IPS-18a (cell line): ENCODE results near the gene ULBP3.
A peak's percentile ranks its signal among the peaks of the same experiment; 100 is the strongest.

Source experiments
- H3K27ac ChIP-seq: one replicate; pipeline ENCODE4 v1.5.1; 2013; ENCODE audit warnings: low read length
- H3K27me3 ChIP-seq: one replicate; pipeline ENCODE4 v1.6.1; 2013; ENCODE audit warnings: mild to moderate bottlenecking, low read length; ENCODE audit not compliant: control insufficient read depth, insufficient read depth
- H3K36me3 ChIP-seq: one replicate; pipeline ENCODE4 v1.6.1; 2013; ENCODE audit warnings: low read depth, low read length; ENCODE audit not compliant: control insufficient read depth
- H3K4me1 ChIP-seq: one replicate; pipeline ENCODE4 v1.6.1; 2013; ENCODE audit warnings: low read depth, low read length; ENCODE audit not compliant: control insufficient read depth
- H3K4me3 ChIP-seq: one replicate; pipeline ENCODE4 v1.5.1; 2013; ENCODE audit warnings: low read length
- H3K9ac ChIP-seq: one replicate; pipeline ENCODE4 v1.6.1; 2013; ENCODE audit warnings: mild to moderate bottlenecking, low read length, moderate library complexity
- H3K9me3 ChIP-seq: one replicate; pipeline ENCODE4 v1.6.1; 2013; ENCODE audit warnings: low read depth, low read length; ENCODE audit not compliant: control insufficient read depth

Gene ULBP3

DNA sequence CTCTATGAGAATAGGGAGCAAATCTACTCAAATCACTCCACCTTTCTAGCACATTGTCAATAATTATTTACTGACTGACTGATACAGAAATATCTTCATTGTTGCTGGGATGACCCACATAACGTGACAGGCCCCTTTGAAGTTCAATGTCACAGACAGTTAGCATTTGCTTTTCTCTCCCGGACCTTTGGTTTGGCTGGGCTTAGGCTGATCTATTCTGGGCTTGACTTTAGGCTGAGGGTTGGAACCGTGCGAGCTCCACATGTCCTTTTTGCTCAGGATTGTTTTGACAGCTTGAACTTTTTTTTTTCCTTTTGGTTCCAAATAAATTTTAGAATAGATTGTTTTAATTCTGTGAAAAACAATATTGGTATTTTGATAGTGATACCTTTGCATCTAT lies 12.0 kb downstream of the ULBP3 start:
- Histone ChIP-seq H3K4me3 (no peak overlapping the region), H3K36me3 (no peaks in the 10 kb centered on the region), H3K9ac (no peak overlapping the region), H3K27me3 (no peaks in the 10 kb centered on the region), H3K27ac (no peak overlapping the region), H3K4me1 (no peaks in the 10 kb centered on the region), H3K9me3 (no peaks in the 10 kb centered on the region)

DNA sequence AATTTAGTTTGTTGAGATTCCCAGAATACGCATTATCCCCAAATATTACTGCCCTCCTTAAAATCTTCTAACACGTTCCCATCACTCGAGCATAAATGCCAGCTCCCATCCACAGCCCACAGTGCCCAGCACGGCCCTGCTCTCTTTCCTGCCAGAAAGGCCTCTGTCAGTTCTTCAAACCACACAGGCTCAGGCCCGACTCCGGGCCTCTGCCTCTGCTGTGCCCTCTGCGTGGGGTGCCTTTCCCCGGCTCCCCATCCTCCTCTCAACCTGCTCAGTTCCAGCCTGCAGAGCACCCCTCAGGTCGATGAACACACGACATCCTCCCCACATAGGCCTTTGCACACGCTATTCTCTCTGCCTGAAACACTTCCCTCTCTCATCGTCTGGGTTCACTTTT lies 12.8 kb downstream of the ULBP3 start:
- H3K27me3 ChIP-seq: no peaks in the 10 kb centered on the region
- no peaks in the 10 kb centered on the region for H3K36me3 ChIP-seq
- no peaks in the 10 kb centered on the region for H3K9me3 ChIP-seq
- H3K9ac ChIP-seq: no peak overlapping the region
- no peak overlapping the region for H3K27ac ChIP-seq
- no peaks in the 10 kb centered on the region for H3K4me1 ChIP-seq
- no peak overlapping the region for H3K4me3 ChIP-seq

GRCh38 chr6:150055131-150055530 lies 13.8 kb downstream of the ULBP3 start:
- H3K27me3 ChIP-seq: no peaks in the 10 kb centered on the region
- H3K36me3 ChIP-seq: no peaks in the 10 kb centered on the region

GRCh38 chr6:150053450-150053849 lies 15.5 kb downstream of the ULBP3 start:
- Histone ChIP-seq H3K4me3 (no peak overlapping the region), H3K36me3 (no peaks in the 10 kb centered on the region), H3K27ac (no peak overlapping the region), H3K9ac (no peak overlapping the region), H3K4me1 (no peaks in the 10 kb centered on the region), H3K9me3 (no peaks in the 10 kb centered on the region), H3K27me3 (no peaks in the 10 kb centered on the region)

More at GRCh38 chr6:150055131-150055530, 13.8 kb downstream of the ULBP3 start:
- H3K9me3 ChIP-seq: no peaks in the 10 kb centered on the region
- H3K4me1 ChIP-seq: no peaks in the 10 kb centered on the region
- H3K27ac ChIP-seq: no peak overlapping the region
- H3K4me3 ChIP-seq: no peak overlapping the region
- H3K9ac ChIP-seq: no peak overlapping the region

DNA sequence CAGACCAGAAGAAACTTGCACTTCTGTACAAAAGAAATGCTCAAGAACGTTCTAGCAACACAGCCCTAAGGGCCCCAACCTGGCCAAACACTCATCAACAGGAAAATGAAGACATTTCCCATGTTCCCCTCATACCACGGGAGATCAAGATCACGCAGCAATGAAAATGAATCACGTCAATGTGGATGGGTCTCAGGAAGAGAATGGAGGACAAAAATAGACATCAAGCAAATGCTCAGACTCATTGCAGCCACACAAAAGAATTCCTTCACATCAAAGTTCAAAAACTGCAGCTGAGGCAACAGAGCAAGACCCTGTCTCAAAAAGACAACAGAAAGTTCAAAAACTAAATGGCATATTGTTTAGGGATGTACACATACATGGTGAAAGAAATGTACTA lies 18.1 kb downstream of the ULBP3 start:
- Histone ChIP-seq H3K4me1 (no peaks in the 10 kb centered on the region), H3K4me3 (no peak overlapping the region), H3K27me3 (no peaks in the 10 kb centered on the region)

DNA sequence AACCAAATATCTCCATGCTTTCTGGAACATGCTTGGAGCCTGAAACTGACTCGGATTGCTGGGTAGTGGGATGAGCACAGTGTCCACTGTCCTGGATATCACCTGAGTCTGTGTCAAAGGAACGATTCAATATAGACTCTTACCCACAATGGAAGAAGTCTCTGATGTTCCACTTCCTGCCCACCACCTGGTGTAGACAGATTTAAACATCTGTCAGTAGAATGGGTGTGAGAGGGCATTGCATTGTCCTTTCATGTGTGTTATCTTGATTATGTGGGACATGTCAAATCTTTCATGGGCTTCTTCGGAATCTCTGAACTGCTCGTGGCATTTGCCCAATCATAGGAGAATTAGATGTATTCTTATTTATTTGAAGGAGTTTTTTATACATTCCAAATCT lies 20.8 kb downstream of the ULBP3 start:
- H3K4me1 ChIP-seq: no peaks in the 10 kb centered on the region
- no peak overlapping the region for H3K9ac ChIP-seq
- H3K27me3 ChIP-seq: no peaks in the 10 kb centered on the region
- H3K9me3 ChIP-seq: no peaks in the 10 kb centered on the region
- no peak overlapping the region for H3K4me3 ChIP-seq
- H3K36me3 ChIP-seq: no peaks in the 10 kb centered on the region
- no peak overlapping the region for H3K27ac ChIP-seq

More for the DNA sequence above, 18.1 kb downstream of the ULBP3 start:
- no peaks in the 10 kb centered on the region for H3K9me3 ChIP-seq
- H3K36me3 ChIP-seq: no peaks in the 10 kb centered on the region
- H3K27ac ChIP-seq: no peak overlapping the region
- H3K9ac ChIP-seq: no peak overlapping the region

DNA sequence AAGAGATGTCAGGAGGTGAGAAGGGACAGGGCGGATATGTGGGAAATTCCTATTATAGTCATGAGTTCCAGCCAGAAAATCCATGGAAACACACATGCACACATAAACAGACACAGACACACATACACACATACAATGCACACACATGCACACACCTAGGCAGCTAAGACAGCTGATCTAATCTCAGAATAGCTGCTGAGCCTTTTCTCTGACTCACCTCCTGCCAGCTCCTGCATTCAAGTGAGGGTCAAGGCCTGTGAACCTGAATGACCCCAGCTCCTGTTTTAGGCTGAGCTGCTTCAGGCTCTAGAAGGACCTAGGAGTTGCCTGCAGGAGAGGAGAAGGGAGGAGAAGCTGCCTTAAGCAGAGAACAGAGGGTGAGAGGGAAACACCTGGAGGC lies 22.0 kb downstream of the ULBP3 start:
- H3K4me1 ChIP-seq: no peaks in the 10 kb centered on the region
- H3K4me3 ChIP-seq: no peak overlapping the region
- H3K36me3 ChIP-seq: no peaks in the 10 kb centered on the region
- H3K9ac ChIP-seq: no peak overlapping the region
- H3K27ac ChIP-seq: no peak overlapping the region
- H3K9me3 ChIP-seq: no peaks in the 10 kb centered on the region
- H3K27me3 ChIP-seq: no peaks in the 10 kb centered on the region

- peaks cover 21% of the 10 kb centered on the region for H3K27me3 ChIP-seq
- H3K9me3 ChIP-seq: no peaks in the 10 kb centered on the region
- H3K4me1 ChIP-seq: no peaks in the 10 kb centered on the region
- H3K36me3 ChIP-seq: no peaks in the 10 kb centered on the region
- H3K9ac ChIP-seq: no peak overlapping the region
- H3K4me3 ChIP-seq: no peak overlapping the region
- H3K27ac ChIP-seq: no peak overlapping the region
Measured at GRCh38 chr6:150044621-150045145, 24.2 kb downstream of the ULBP3 start.

GRCh38 chr6:150043501-150044412 lies 25.2 kb downstream of the ULBP3 start:
- no peak overlapping the region for H3K27ac ChIP-seq
- no peaks in the 10 kb centered on the region for H3K9me3 ChIP-seq
- H3K9ac ChIP-seq: no peak overlapping the region
- H3K36me3 ChIP-seq: no peaks in the 10 kb centered on the region
- H3K4me3 ChIP-seq: no peak overlapping the region
- peaks cover 30% of the 10 kb centered on the region for H3K27me3 ChIP-seq
- no peaks in the 10 kb centered on the region for H3K4me1 ChIP-seq

GRCh38 chr6:150043096-150043495 lies 25.8 kb downstream of the ULBP3 start:
- peaks cover 36% of the 10 kb centered on the region for H3K27me3 ChIP-seq
- no peak overlapping the region for H3K9ac ChIP-seq
- H3K4me3 ChIP-seq: no peak overlapping the region

DNA sequence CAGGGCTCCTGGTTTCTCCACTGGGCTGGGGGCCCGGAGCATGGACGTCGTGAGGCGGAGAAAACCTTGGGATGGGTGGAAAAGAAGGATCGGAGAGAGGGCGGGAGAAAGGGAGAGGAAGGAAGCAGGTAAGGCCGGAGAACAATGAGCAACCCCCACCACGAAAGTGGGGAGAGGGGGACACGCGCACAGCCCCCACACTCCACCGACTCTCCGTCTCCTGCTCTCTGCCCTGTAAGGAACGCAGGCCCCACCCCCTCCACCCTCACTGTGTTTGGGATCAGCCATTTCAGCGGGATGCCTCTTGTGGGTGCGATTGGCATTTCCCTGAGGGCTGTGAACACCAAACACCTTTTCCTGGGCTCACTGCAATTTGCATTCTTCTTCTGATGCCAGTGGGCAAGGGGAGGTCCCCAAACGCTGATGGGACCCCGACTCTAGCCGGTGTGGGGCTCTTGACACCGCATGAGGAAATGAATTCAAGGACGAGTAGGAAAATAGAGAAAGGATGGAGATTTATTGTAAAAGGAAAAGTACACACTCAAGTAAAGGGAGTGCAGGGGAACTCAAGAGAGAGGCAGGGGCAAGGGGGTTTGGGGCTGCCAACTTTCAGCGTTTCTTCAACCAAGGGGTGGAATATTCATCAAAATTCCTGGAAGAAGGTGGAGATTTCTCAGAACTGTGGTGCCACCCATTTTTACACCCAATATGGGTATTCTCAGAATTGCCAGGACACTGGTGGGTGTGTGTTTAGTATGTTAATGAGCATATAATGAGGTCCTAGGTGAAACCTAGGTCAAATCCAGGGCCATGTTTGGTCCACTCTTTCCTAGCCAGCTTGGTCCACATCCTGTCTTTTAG lies 30.5 kb downstream of the ULBP3 start:
- Histone ChIP-seq H3K9me3 (no peaks in the 10 kb centered on the region), H3K4me1 (no peaks in the 10 kb centered on the region), H3K4me3 (peak overlapping the region; percentile 48), H3K27me3 (peaks cover 82% of the 10 kb centered on the region), H3K36me3 (no peaks in the 10 kb centered on the region), H3K27ac (no peak overlapping the region), H3K9ac (no peak overlapping the region)

More at GRCh38 chr6:150043096-150043495, 25.8 kb downstream of the ULBP3 start:
- Histone ChIP-seq H3K27ac (no peak overlapping the region), H3K9me3 (no peaks in the 10 kb centered on the region), H3K36me3 (no peaks in the 10 kb centered on the region), H3K4me1 (no peaks in the 10 kb centered on the region)
